Stimulated activated CD8-positive, alpha-beta memory T cell treated with anti-CD3 and anti-CD28 coated beads, Interleukin-12 subunit alpha, Interleukin-12 subunit beta, amount 100 ng/mL, for 4 hours (primary cell): ENCODE data around the gene HHIP.

Experiments used
- DNase-seq: peaks from one replicate; pipeline ENCODE4 v3.0.0-alpha.2; 2020; ENCODE audit warnings: low read depth

HHIP gene

GRCh38 chr4:144655491-144655890 is 9.5 kb downstream of the HHIP start:
- DNase-seq, result no peak

- DNase-seq, result no peak
These were observed 10.9 kb downstream of the HHIP start for GRCh38 chr4:144656850-144657249.

- DNase-seq, result no peak
These were observed 12.1 kb downstream of the HHIP start for GRCh38 chr4:144658015-144658567.

- no peak for DNase-seq
These were observed 12.9 kb downstream of the HHIP start for GRCh38 chr4:144658903-144659302.

GRCh38 chr4:144659447-144659846 is 13.5 kb downstream of the HHIP start:
- DNase-seq, result no peak

- no peak for DNase-seq
These were observed 18.0 kb downstream of the HHIP start for GRCh38 chr4:144663834-144664475.

- no peak for DNase-seq
These were observed 20.7 kb downstream of the HHIP start for GRCh38 chr4:144666539-144667175.

- DNase-seq, result no peak
These were observed 21.5 kb downstream of the HHIP start for GRCh38 chr4:144667500-144667899.

- no peak for DNase-seq
These were observed 24.8 kb downstream of the HHIP start for GRCh38 chr4:144670776-144671175.

- DNase-seq, result no peak
These were observed 28.8 kb downstream of the HHIP start for GRCh38 chr4:144674711-144675110.

- no peak for DNase-seq
These were observed 35.9 kb downstream of the HHIP start for GRCh38 chr4:144681806-144682205.

GRCh38 chr4:144683516-144683915 is 37.6 kb downstream of the HHIP start:
- DNase-seq, result no peak

GRCh38 chr4:144685911-144686310 is 40.0 kb downstream of the HHIP start:
- no peak for DNase-seq

- DNase-seq, result no peak
These were observed 41.0 kb downstream of the HHIP start for GRCh38 chr4:144686921-144687320.

- DNase-seq, result no peak
These were observed 41.5 kb downstream of the HHIP start for GRCh38 chr4:144687466-144687865.

GRCh38 chr4:144688035-144688569 is 42.1 kb downstream of the HHIP start:
- DNase-seq, result no peak

GRCh38 chr4:144689125-144689524 is 43.2 kb downstream of the HHIP start:
- no peak for DNase-seq

GRCh38 chr4:144695721-144696120 is 49.8 kb downstream of the HHIP start:
- DNase-seq, result no peak

GRCh38 chr4:144696376-144696775 is 50.4 kb downstream of the HHIP start:
- no peak for DNase-seq

GRCh38 chr4:144699565-144699964 is 53.6 kb downstream of the HHIP start:
- DNase-seq, result no peak

- DNase-seq, result no peak
These were observed 55.8 kb downstream of the HHIP start for GRCh38 chr4:144701683-144702233.

GRCh38 chr4:144703494-144703893 is 57.5 kb downstream of the HHIP start:
- no peak for DNase-seq
